Measurements from ENCODE around the gene WDR86. TPM values are rescaled to one million over a fixed set of nuclear protein-coding genes. Genes with fewer than 3 reads are reported as not detected.

Gene WDR86, protein sequence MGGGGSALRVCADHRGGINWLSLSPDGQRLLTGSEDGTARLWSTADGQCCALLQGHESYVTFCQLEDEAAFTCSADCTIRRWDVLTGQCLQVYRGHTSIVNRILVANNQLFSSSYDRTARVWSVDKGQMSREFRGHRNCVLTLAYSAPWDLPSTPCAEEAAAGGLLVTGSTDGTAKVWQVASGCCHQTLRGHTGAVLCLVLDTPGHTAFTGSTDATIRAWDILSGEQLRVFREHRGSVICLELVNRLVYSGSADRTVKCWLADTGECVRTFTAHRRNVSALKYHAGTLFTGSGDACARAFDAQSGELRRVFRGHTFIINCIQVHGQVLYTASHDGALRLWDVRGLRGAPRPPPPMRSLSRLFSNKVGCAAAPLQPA
- polyA plus RNA-seq (2012; ENCODE audit: insufficient read depth, insufficient read length, low read depth): 3.4 TPM

DNA sequence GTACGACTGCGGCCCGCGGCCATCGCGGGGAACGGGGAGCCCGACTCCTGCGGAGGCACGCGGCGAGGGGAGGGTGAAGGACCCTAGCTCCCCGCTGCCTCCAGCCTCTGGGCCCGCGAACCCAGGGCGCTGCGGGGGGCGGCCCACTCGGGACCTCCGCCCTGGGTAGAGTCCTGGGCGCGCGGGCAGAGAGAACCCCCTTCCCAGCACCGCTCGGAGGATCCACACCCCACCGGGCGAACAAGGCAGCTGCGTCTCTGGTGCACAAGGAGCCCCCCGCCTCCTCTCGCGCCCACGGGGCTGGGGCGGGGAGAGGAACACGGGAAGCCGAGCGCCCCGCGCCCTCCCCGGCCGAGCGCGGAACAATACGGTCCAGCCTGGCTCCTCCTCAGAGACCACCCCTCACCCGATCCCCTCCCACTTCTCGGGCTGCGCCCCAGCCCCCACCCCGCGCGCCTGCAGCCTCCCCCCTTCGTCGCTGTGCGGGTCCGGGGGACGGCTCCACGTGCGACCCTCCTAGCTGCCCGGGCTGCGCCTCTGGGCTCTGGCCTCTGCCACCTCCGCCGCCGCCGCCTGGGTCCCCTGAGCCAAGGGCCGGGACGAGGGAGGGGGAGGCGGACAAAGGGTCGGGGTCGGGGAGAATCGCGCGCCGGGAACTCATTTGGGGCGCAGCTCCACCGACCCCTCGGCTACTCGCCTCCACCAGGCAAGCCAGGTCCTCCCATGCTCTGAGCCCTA lies at the start of gene WDR86:
TSS of gene WDR86 (minus strand) at position 372 of the 738 bp plus-strand sequence. CDS start 449 bp downstream, outside the sequence.
- Histone ChIP-seq H3K36me3 (no peaks in the 10 kb centered on the region), H3K4me3 (ENCODE audit: low read depth, low read length) (peak within 1 kb of the TSS; percentile 59), H3K4me1 (no peaks in the 10 kb centered on the region), H3K27me3 (peaks cover 44% of the 10 kb centered on the region), H3K9me3 (no peaks in the 10 kb centered on the region)
- no peak for DNase-seq
- TF ChIP-seq, protein P1, sequence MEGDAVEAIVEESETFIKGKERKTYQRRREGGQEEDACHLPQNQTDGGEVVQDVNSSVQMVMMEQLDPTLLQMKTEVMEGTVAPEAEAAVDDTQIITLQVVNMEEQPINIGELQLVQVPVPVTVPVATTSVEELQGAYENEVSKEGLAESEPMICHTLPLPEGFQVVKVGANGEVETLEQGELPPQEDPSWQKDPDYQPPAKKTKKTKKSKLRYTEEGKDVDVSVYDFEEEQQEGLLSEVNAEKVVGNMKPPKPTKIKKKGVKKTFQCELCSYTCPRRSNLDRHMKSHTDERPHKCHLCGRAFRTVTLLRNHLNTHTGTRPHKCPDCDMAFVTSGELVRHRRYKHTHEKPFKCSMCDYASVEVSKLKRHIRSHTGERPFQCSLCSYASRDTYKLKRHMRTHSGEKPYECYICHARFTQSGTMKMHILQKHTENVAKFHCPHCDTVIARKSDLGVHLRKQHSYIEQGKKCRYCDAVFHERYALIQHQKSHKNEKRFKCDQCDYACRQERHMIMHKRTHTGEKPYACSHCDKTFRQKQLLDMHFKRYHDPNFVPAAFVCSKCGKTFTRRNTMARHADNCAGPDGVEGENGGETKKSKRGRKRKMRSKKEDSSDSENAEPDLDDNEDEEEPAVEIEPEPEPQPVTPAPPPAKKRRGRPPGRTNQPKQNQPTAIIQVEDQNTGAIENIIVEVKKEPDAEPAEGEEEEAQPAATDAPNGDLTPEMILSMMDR (IDR thresholded peaks at IDR 0.05; ENCODE audit: low read depth, low read length): no peak

DNA sequence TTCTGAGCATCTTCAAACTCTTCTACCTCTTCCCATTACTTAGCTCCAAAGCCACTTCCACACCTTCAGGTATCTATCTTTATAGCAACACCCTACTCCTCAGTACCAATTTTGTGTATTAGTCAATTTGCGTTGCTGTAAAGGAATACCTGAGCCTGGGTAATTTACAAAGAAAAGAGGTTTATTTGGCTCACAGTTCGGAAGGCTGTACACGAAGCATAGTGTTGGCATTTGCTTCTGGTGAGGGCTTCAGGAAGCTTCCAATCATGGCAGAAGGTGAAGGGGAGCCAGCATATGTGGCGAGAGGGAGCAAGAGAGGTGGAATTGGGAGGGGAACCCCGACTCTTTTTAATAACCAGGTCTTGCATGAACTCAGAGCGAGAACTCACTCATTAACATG lies 47.7 kb upstream of the WDR86 start:
- TF ChIP-seq, protein P1 (IDR thresholded peaks at IDR 0.05; ENCODE audit: low read depth, low read length): no peak
- Histone ChIP-seq H3K9me3 (no peaks in the 10 kb centered on the region; the same call in 1 of the 2 replicates), H3K4me1 (peaks cover 5% of the 10 kb centered on the region; the same call in 1 of the 2 replicates), H3K4me3 (ENCODE audit: low read depth, low read length) (no peak overlapping the region), H3K27me3 (no peaks in the 10 kb centered on the region), H3K36me3 (no peaks in the 10 kb centered on the region)
- DNase-seq: no peak

DNA sequence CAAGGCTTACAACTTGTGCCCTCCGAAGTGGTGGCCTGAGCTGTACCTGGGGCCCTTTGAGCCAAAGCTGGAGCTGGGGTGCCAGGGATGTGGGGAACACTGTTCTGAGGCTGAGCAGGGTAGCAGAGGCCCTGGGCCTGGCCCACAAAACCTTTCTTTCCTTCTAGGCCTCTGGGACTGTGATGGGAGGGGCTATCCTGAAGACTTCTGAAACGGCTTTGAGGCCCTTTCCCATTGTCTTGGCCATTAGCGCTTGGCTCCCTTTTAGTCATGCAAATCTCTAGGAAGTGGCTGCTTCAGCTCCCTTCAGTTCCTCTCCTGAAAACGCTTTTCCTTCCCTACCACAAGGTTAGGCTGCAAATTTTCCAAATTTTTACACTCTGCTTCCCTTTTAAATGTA lies 46.9 kb upstream of the WDR86 start:
- Histone ChIP-seq H3K27me3 (no peaks in the 10 kb centered on the region), H3K4me3 (ENCODE audit: low read depth, low read length) (no peak overlapping the region), H3K4me1 (peaks cover 5% of the 10 kb centered on the region; the same call in 1 of the 2 replicates), H3K9me3 (no peaks in the 10 kb centered on the region), H3K36me3 (no peaks in the 10 kb centered on the region)
- TF ChIP-seq, protein P1 (IDR thresholded peaks at IDR 0.05; ENCODE audit: low read depth, low read length): no peak
- DNase-seq: no peak

DNA sequence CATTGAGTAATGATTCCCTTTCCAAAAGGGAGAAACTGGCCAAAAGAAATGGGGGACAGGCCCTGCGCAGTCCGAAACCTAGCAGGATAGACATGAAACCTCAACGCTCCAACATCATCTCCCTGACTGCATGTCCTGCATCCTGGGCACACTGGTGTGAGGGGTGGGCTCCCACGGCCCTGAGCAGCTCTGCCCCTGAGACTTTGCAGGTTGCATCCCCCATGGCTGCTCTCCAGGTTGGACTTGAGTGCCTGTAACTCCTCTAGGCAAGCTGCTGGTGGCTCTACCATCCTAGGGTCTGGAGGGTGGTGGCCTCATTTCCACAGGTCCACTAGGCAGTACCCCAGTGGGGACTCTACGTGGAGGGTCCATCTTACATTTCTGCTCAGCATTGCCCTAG lies 46.4 kb upstream of the WDR86 start:
- H3K4me1 ChIP-seq: peaks cover 5% of the 10 kb centered on the region; the same call in 1 of the 2 replicates
- TF ChIP-seq, protein P1 (IDR thresholded peaks at IDR 0.05; ENCODE audit: low read depth, low read length): no peak

DNA sequence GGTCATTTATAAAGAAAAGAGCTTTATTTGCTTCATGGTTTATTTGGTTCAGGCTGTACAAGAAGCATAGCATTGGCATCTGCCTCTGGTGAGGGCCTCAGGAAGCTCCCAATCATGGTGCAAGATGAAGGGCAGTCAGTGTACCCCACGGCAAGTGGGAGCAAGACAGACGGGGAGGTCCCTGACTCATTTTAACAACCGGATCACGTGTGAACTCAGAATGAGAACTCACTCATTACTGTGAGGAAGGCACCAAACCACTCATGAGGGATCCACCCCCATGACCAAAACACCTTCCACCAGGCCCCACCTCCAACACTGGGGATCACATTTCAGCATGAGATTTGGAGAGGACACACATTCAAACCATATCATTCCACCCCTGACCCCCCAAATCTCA lies 45.9 kb upstream of the WDR86 start:
- no peaks in the 10 kb centered on the region for H3K9me3 ChIP-seq
- H3K36me3 ChIP-seq: no peaks in the 10 kb centered on the region
- no peak for DNase-seq
- TF ChIP-seq, protein P1 (IDR thresholded peaks at IDR 0.05; ENCODE audit: low read depth, low read length): no peak
- no peak overlapping the region for H3K4me3 ChIP-seq (ENCODE audit: low read depth, low read length)
- peaks cover 5% of the 10 kb centered on the region; the same call in 1 of the 2 replicates for H3K4me1 ChIP-seq
- H3K27me3 ChIP-seq: no peaks in the 10 kb centered on the region

More for the DNA sequence above, 46.4 kb upstream of the WDR86 start:
- no peak overlapping the region for H3K4me3 ChIP-seq (ENCODE audit: low read depth, low read length)
- DNase-seq: no peak
- no peaks in the 10 kb centered on the region for H3K36me3 ChIP-seq
- H3K9me3 ChIP-seq: no peaks in the 10 kb centered on the region
- no peaks in the 10 kb centered on the region for H3K27me3 ChIP-seq

Measured in BE2C (cell line).